ENCODE results near the gene ERICH3.

- TF ChIP-seq, protein P1, sequence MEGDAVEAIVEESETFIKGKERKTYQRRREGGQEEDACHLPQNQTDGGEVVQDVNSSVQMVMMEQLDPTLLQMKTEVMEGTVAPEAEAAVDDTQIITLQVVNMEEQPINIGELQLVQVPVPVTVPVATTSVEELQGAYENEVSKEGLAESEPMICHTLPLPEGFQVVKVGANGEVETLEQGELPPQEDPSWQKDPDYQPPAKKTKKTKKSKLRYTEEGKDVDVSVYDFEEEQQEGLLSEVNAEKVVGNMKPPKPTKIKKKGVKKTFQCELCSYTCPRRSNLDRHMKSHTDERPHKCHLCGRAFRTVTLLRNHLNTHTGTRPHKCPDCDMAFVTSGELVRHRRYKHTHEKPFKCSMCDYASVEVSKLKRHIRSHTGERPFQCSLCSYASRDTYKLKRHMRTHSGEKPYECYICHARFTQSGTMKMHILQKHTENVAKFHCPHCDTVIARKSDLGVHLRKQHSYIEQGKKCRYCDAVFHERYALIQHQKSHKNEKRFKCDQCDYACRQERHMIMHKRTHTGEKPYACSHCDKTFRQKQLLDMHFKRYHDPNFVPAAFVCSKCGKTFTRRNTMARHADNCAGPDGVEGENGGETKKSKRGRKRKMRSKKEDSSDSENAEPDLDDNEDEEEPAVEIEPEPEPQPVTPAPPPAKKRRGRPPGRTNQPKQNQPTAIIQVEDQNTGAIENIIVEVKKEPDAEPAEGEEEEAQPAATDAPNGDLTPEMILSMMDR (IDR thresholded peaks at IDR 0.05; ENCODE audit: poor library complexity): peak; percentile 90
- TF ChIP-seq EZH2 (IDR thresholded peaks at IDR 0.05; ENCODE audit: borderline replicate concordance) (no peak), EZH2phosphoT487 (IDR thresholded peaks at IDR 0.05; ENCODE audit: low read depth, severe bottlenecking, unreplicated experiment) (no peak)
These were observed 16.2 kb upstream of the ERICH3 start for GRCh38 chr1:74689621-74690363.
